ENCODE measurements around the gene RFNG. TPM values are rescaled to one million over a fixed set of nuclear protein-coding genes. Genes with fewer than 3 reads are reported as not detected.

Gene RFNG
- total and polyA plus RNA-seq, 2 of the 13 experiments (the other 11 are each of a cell fraction or from before 2014, with no cell fraction given), result 61.4 to 64.0 TPM

- TF ChIP-seq ZBTB25 (CRISPR knock-in tag; IDR thresholded peaks at IDR 0.05) (0 out of 2 replicates have a peak, but pooled peaks have one; percentile 28), POLR2A (IDR thresholded peaks at IDR 0.05; ENCODE audit: insufficient read depth in 1 of 2, low read depth in 2 of 2, low read length in 2 of 2) (peak in 1 of 2 experiments; percentile 77; a peak in 2 of 4 replicates), SRF (IDR thresholded peaks at IDR 0.05; ENCODE audit: low read depth, low read length) (no peak), ZBTB33 (CRISPR knock-in tag; IDR thresholded peaks at IDR 0.05) (no peak), PAF1 (CRISPR knock-in tag; IDR thresholded peaks at IDR 0.05) (no peak), NR2F2 (IDR thresholded peaks at IDR 0.05; ENCODE audit: borderline replicate concordance, low read depth) (peak; percentile 17; the same call in 1 of the 2 replicates), ZNF776 (CRISPR knock-in tag; IDR thresholded peaks at IDR 0.05) (peak; percentile 70; the same call in 1 of the 2 replicates), MAZ (IDR thresholded peaks at IDR 0.05; ENCODE audit: borderline replicate concordance, low read depth, low read length) (no peak), MAZ (CRISPR knock-in tag; IDR thresholded peaks at IDR 0.05; ENCODE audit: low read depth) (peak; percentile 14; the same call in 1 of the 2 replicates), ATF3 (CRISPR knock-in tag; IDR thresholded peaks at IDR 0.05) (0 out of 2 replicates have a peak, but pooled peaks have one; percentile 49), ZNF484 (CRISPR knock-in tag; IDR thresholded peaks at IDR 0.05; ENCODE audit: borderline replicate concordance, low read depth) (peak; percentile 89), HOXD1 (CRISPR knock-in tag; IDR thresholded peaks at IDR 0.05) (peak; percentile 73), ZBTB2 (CRISPR knock-in tag; IDR thresholded peaks at IDR 0.05; ENCODE audit: low read depth) (no peak), ZNF576 (CRISPR knock-in tag; IDR thresholded peaks at IDR 0.05) (0 out of 2 replicates have a peak, but pooled peaks have one; percentile 62), HNF4A (CRISPR knock-in tag; IDR thresholded peaks at IDR 0.05) (no peak), ZNF598 (CRISPR knock-in tag; IDR thresholded peaks at IDR 0.05; ENCODE audit: borderline replicate concordance) (0 out of 2 replicates have a peak, but pooled peaks have one; percentile 6), TFAP4 (IDR thresholded peaks at IDR 0.05; ENCODE audit: borderline replicate concordance, low read depth) (peak; percentile 58; the same call in 1 of the 2 replicates), ZNF574 (CRISPR knock-in tag; IDR thresholded peaks at IDR 0.05) (peak; percentile 72; the same call in 1 of the 2 replicates), ZKSCAN1 (IDR thresholded peaks at IDR 0.05; ENCODE audit: low read length) (no peak)
These were observed 29.2 kb downstream of the RFNG start, which contains the start of gene CENPX (continued) for GRCh38 chr17:82022310-82022980.
